GM23338 (cell line): ENCODE measurements around the gene TMUB2. TPM values are rescaled to one million over a fixed set of nuclear protein-coding genes. Genes with fewer than 3 reads are reported as not detected.

Source experiments
- ATAC-seq: fragments of 200-7000 bp; cut with Tn5 transposase; 3 replicates; pipeline ENCODE4 v1.9.1; 2020
- DNase-seq: peaks from one replicate; pipeline ENCODE4 v3.0.0-alpha.2; 2015; ENCODE audit warnings: low spot score
- H2AFZ ChIP-seq: fragments of 200-600 bp; sonication (generic); 2 replicates; pipeline ENCODE4 v1.8.0; 2016; ENCODE audit warnings: antibody characterized with exemption, mild to moderate bottlenecking, moderate library complexity
- H3F3A ChIP-seq: fragments of 200-600 bp; sonication (generic); replicated peaks from 2 replicates; pipeline ENCODE4 v1.8.0; 2017; ENCODE audit warnings: antibody characterized with exemption, mixed run types, low read depth
- H3K27ac ChIP-seq: fragments of 200-600 bp; sonication (generic); 2 replicates; pipeline ENCODE4 v1.6.1; 2016; ENCODE audit warnings: low read depth
- H3K27me3 ChIP-seq: fragments of 200-600 bp; sonication (generic); 2 replicates; pipeline ENCODE4 v1.8.0; 2016; ENCODE audit warnings: mild to moderate bottlenecking, mixed run types, moderate library complexity; ENCODE audit not compliant: insufficient read depth
- H3K36me3 ChIP-seq: fragments of 200-600 bp; sonication (generic); 2 replicates; pipeline ENCODE4 v1.8.0; 2016; ENCODE audit warnings: mild to moderate bottlenecking; ENCODE audit not compliant: insufficient read depth
- H3K4me1 ChIP-seq: fragments of 200-600 bp; sonication (generic); 2 replicates; pipeline ENCODE4 v1.8.0; 2016; ENCODE audit warnings: mild to moderate bottlenecking, moderate library complexity; ENCODE audit not compliant: insufficient read depth
- H3K4me2 ChIP-seq: fragments of 200-600 bp; sonication (generic); 2 replicates; pipeline ENCODE4 v1.7.1; 2017; ENCODE audit warnings: mixed run types
- H3K4me3 ChIP-seq: fragments of 200-600 bp; sonication (generic); 2 replicates; pipeline ENCODE4 v1.6.1; 2016; ENCODE audit warnings: mixed run types
- H3K79me2 ChIP-seq: fragments of 200-600 bp; sonication (generic); replicated peaks from 2 replicates; pipeline ENCODE4 v1.8.0; 2017; ENCODE audit warnings: mild to moderate bottlenecking; ENCODE audit not compliant: insufficient read depth
- H3K9me2 ChIP-seq: fragments of 200-600 bp; sonication (generic); 2 replicates; pipeline ENCODE4 v1.8.0; 2017; ENCODE audit not compliant: insufficient read depth
- H4K20me1 ChIP-seq: fragments of 200-600 bp; sonication (generic); replicated peaks from 2 replicates; pipeline ENCODE4 v1.8.0; 2017; ENCODE audit warnings: mild to moderate bottlenecking; ENCODE audit not compliant: insufficient read depth
- H3K27ac Mint-ChIP-seq: 2 replicates; pipeline ENCODE4 v1.8.0; 2020; ENCODE audit warnings: inconsistent platforms, mild to moderate bottlenecking, moderate library complexity, mixed read lengths
- H3K27me3 Mint-ChIP-seq: 3 replicates; pipeline ENCODE4 v1.8.0; 2022; ENCODE audit warnings: low read depth, mild to moderate bottlenecking, moderate library complexity, mixed read lengths, inconsistent platforms; ENCODE audit not compliant: insufficient read depth, poor library complexity
- H3K36me3 Mint-ChIP-seq: 3 replicates; pipeline ENCODE4 v1.8.0; 2021; ENCODE audit warnings: low read depth, mild to moderate bottlenecking, inconsistent platforms, moderate library complexity, mixed read lengths
- H3K4me1 Mint-ChIP-seq: 3 replicates; pipeline ENCODE4 v1.8.0; 2020; ENCODE audit warnings: mild to moderate bottlenecking, inconsistent platforms, mixed read lengths
- H3K4me3 Mint-ChIP-seq: 3 replicates; pipeline ENCODE4 v1.8.0; 2021; ENCODE audit warnings: moderate library complexity, mild to moderate bottlenecking, inconsistent platforms, mixed read lengths
- H3K9me3 Mint-ChIP-seq: 3 replicates; pipeline ENCODE4 v1.8.0; 2020; ENCODE audit warnings: moderate library complexity, mild to moderate bottlenecking, inconsistent platforms, mixed read lengths
- EZH2phosphoT487 ChIP-seq: fragments of 200-600 bp; sonication (generic); IDR thresholded peaks from one replicate; pipeline ENCODE4 v1.8.1; 2018; ENCODE audit warnings: antibody characterized with exemption; ENCODE audit not compliant: unreplicated experiment
- JUNB ChIP-seq: IDR thresholded peaks from one replicate; pipeline ENCODE4 v1.6.1; 2016; ENCODE audit warnings: antibody characterized with exemption; ENCODE audit not compliant: unreplicated experiment
- POLR2AphosphoS5 ChIP-seq: IDR thresholded peaks from 2 replicates; pipeline ENCODE4 v1.6.1; 2016; ENCODE audit warnings: antibody characterized with exemption, low read depth
- STAT1 ChIP-seq: IDR thresholded peaks from one replicate; pipeline ENCODE4 v1.6.1; 2016; ENCODE audit warnings: antibody characterized with exemption; ENCODE audit not compliant: unreplicated experiment
- ZNF114 ChIP-seq: fragments of 250-450 bp; sonication (Bioruptor Pico); IDR thresholded peaks from 2 replicates; pipeline ENCODE4 v1.5.0; 2020; ENCODE audit warnings: mild to moderate bottlenecking, moderate library complexity
- polyA plus RNA-seq: library from polyadenylated mRNA; unstranded; fragments of >200 nt; fragmentation: Nextera tagmentation; extraction: Ambion mirVana; gene quantifications from 2 replicates; pipeline ENCODE4 v1.2.1, GENCODE V29; 2016
- total RNA-seq: library from RNA; depleted of rRNA; stranded (reverse); fragments of >200 nt; shearing (Covaris generic); gene quantifications from 2 replicates; pipeline ENCODE4 v1.2.3, GENCODE V29; 2014
- TF ChIP-seq, protein P1 (sequence below): IDR thresholded peaks from one replicate; pipeline ENCODE4 v1.6.1; 2018; ENCODE audit warnings: antibody characterized with exemption; ENCODE audit not compliant: unreplicated experiment
- TF ChIP-seq, protein P2 (sequence below): fragments of 250-450 bp; sonication (Bioruptor Pico); IDR thresholded peaks from 2 replicates; pipeline ENCODE4 v1.5.0; 2020; ENCODE audit warnings: mild to moderate bottlenecking, moderate library complexity

TMUB2 gene
- total and polyA plus RNA-seq, 2 experiments from 2014 or later: 16.5 to 20.8 TPM

GRCh38 chr17:44219616-44220212, 32.9 kb downstream of the TMUB2 start, which contains the start of gene UBTF:
TSS of gene UBTF (minus strand) at chr17:44219675. CDS start at chr17:44218229, 1,446 bp downstream.
- Histone ChIP-seq H3K27me3 (peaks cover 11% of the 10 kb centered on the region; the same call in 1 of the 2 replicates), H3K4me1 (peaks cover 13% of the 10 kb centered on the region), H3K36me3 (peaks cover 9% of the 10 kb centered on the region), H3K4me2 (peak within 1 kb of the TSS; percentile 97), H3F3A (peaks cover 22% of the 10 kb centered on the region), H3K9me2 (no peaks in the 10 kb centered on the region), H3K4me3 (peak within 1 kb of the TSS; percentile 96), H3K27ac (peak within 1 kb of the TSS; percentile 90), H2AFZ (no peak within 1 kb of the TSS), H4K20me1 (no peaks in the 10 kb centered on the region; the same call in none of the 2 replicates), H3K79me2 (peaks cover 29% of the 10 kb centered on the region)
- ATAC-seq (peak; percentile 3; the same call in 2 of the 3 replicates), DNase-seq (peak; percentile 75)
- Mint-ChIP-seq H3K4me1 (peaks cover 21% of the 10 kb centered on the region), H3K27ac (peak within 1 kb of the TSS; percentile 97), H3K27me3 (peaks cover 17% of the 10 kb centered on the region), H3K4me3 (peak within 1 kb of the TSS; percentile 76), H3K36me3 (peaks cover 32% of the 10 kb centered on the region), H3K9me3 (no peaks in the 10 kb centered on the region)
- TF ChIP-seq, protein P1, sequence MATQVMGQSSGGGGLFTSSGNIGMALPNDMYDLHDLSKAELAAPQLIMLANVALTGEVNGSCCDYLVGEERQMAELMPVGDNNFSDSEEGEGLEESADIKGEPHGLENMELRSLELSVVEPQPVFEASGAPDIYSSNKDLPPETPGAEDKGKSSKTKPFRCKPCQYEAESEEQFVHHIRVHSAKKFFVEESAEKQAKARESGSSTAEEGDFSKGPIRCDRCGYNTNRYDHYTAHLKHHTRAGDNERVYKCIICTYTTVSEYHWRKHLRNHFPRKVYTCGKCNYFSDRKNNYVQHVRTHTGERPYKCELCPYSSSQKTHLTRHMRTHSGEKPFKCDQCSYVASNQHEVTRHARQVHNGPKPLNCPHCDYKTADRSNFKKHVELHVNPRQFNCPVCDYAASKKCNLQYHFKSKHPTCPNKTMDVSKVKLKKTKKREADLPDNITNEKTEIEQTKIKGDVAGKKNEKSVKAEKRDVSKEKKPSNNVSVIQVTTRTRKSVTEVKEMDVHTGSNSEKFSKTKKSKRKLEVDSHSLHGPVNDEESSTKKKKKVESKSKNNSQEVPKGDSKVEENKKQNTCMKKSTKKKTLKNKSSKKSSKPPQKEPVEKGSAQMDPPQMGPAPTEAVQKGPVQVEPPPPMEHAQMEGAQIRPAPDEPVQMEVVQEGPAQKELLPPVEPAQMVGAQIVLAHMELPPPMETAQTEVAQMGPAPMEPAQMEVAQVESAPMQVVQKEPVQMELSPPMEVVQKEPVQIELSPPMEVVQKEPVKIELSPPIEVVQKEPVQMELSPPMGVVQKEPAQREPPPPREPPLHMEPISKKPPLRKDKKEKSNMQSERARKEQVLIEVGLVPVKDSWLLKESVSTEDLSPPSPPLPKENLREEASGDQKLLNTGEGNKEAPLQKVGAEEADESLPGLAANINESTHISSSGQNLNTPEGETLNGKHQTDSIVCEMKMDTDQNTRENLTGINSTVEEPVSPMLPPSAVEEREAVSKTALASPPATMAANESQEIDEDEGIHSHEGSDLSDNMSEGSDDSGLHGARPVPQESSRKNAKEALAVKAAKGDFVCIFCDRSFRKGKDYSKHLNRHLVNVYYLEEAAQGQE: no peak
- peak; percentile 37; the same call in 1 of the 2 replicates for TF ChIP-seq POLR2AphosphoS5

DNA sequence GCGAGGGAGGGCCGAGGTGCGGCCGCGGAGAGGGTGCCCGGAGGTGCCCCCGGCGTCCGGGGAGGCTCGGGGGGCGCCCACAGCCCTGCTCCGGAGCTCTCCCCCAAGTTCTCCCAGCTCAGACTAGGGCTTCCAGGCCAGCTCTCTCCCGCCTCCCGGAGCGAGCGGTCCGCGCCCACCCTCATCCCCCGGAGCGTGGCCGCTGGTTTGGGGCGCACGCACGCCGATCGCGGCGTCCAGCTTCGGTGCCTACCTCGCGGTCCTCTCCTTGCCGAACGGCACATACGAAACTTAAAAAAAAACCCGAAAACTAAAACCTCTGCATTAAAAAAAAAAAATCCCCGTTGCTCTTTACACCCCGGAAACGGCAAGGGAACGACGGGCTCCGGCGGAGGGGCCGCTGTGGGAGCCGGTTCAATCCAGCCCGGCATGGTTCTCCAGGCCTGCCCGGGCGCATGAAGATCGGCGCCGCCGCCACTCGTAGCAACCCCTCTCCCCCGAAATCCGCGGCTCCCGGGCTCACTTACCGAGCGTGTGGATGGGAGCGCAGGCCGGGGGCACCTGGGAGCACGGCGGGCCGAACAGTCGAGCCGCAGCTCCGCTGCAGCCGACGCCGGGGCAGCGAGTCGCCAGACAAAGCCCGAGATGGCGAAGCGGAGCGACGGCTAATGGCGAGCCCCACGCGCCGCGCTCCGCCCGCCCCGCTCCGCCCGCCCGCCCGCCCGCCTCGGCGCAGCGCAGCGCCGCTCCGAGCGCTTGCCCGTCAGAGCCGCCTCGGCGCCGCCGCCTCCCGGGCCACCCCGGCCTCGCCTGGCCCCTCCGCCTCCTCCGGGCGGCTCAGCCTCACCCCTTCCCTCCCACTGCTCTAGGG, 33.7 kb downstream of the TMUB2 start:
- Mint-ChIP-seq H3K4me1 (peaks cover 21% of the 10 kb centered on the region), H3K9me3 (no peaks in the 10 kb centered on the region), H3K27me3 (peaks cover 17% of the 10 kb centered on the region), H3K36me3 (peaks cover 25% of the 10 kb centered on the region), H3K4me3 (peak overlapping the region; percentile 76), H3K27ac (peak overlapping the region; percentile 97)
- Histone ChIP-seq H4K20me1 (no peaks in the 10 kb centered on the region; the same call in none of the 2 replicates), H3K4me1 (peaks cover 13% of the 10 kb centered on the region), H3K4me3 (peak overlapping the region; percentile 96), H3K27me3 (peaks cover 11% of the 10 kb centered on the region; the same call in 1 of the 2 replicates), H3K79me2 (peaks cover 29% of the 10 kb centered on the region), H3K9me2 (no peaks in the 10 kb centered on the region), H2AFZ (no peak overlapping the region), H3K36me3 (peaks cover 2% of the 10 kb centered on the region; the same call in 1 of the 2 replicates), H3F3A (peaks cover 19% of the 10 kb centered on the region), H3K4me2 (peak overlapping the region; percentile 100), H3K27ac (peak overlapping the region; percentile 90)
- ATAC-seq (peak; percentile 12), DNase-seq (peak; percentile 61)
- TF ChIP-seq EZH2phosphoT487: no peak
- TF ChIP-seq STAT1: no peak
- TF ChIP-seq JUNB: no peak
- no peak; the same call in none of the 2 replicates for TF ChIP-seq POLR2AphosphoS5
- TF ChIP-seq ZNF114 (CRISPR knock-in tag): no peak
- TF ChIP-seq, protein P2, sequence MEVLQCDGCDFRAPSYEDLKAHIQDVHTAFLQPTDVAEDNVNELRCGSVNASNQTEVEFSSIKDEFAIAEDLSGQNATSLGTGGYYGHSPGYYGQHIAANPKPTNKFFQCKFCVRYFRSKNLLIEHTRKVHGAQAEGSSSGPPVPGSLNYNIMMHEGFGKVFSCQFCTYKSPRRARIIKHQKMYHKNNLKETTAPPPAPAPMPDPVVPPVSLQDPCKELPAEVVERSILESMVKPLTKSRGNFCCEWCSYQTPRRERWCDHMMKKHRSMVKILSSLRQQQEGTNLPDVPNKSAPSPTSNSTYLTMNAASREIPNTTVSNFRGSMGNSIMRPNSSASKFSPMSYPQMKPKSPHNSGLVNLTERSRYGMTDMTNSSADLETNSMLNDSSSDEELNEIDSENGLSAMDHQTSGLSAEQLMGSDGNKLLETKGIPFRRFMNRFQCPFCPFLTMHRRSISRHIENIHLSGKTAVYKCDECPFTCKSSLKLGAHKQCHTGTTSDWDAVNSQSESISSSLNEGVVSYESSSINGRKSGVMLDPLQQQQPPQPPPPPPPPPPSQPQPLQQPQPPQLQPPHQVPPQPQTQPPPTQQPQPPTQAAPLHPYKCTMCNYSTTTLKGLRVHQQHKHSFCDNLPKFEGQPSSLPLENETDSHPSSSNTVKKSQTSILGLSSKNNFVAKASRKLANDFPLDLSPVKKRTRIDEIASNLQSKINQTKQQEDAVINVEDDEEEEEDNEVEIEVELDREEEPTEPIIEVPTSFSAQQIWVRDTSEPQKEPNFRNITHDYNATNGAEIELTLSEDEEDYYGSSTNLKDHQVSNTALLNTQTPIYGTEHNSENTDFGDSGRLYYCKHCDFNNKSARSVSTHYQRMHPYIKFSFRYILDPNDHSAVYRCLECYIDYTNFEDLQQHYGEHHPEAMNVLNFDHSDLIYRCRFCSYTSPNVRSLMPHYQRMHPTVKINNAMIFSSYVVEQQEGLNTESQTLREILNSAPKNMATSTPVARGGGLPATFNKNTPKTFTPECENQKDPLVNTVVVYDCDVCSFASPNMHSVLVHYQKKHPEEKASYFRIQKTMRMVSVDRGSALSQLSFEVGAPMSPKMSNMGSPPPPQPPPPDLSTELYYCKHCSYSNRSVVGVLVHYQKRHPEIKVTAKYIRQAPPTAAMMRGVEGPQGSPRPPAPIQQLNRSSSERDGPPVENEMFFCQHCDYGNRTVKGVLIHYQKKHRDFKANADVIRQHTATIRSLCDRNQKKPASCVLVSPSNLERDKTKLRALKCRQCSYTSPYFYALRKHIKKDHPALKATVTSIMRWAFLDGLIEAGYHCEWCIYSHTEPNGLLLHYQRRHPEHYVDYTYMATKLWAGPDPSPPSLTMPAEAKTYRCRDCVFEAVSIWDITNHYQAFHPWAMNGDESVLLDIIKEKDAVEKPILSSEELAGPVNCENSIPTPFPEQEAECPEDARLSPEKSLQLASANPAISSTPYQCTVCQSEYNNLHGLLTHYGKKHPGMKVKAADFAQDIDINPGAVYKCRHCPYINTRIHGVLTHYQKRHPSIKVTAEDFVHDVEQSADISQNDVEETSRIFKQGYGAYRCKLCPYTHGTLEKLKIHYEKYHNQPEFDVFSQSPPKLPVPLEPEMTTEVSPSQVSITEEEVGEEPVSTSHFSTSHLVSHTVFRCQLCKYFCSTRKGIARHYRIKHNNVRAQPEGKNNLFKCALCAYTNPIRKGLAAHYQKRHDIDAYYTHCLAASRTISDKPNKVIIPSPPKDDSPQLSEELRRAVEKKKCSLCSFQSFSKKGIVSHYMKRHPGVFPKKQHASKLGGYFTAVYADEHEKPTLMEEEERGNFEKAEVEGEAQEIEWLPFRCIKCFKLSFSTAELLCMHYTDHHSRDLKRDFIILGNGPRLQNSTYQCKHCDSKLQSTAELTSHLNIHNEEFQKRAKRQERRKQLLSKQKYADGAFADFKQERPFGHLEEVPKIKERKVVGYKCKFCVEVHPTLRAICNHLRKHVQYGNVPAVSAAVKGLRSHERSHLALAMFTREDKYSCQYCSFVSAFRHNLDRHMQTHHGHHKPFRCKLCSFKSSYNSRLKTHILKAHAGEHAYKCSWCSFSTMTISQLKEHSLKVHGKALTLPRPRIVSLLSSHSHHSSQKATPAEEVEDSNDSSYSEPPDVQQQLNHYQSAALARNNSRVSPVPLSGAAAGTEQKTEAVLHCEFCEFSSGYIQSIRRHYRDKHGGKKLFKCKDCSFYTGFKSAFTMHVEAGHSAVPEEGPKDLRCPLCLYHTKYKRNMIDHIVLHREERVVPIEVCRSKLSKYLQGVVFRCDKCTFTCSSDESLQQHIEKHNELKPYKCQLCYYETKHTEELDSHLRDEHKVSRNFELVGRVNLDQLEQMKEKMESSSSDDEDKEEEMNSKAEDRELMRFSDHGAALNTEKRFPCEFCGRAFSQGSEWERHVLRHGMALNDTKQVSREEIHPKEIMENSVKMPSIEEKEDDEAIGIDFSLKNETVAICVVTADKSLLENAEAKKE (CRISPR knock-in tag): no peak
